Neuronal stem cell (in vitro differentiated cells): ENCODE data around the gene NMRK1. TPM values are rescaled to one million over a fixed set of nuclear protein-coding genes. Genes with fewer than 3 reads are reported as not detected.

Experiments used
- DNase-seq: peaks from one replicate; pipeline ENCODE4 v3.0.0-alpha.2; 2013; ENCODE audit warnings: low spot score
- H2AFZ ChIP-seq: one replicate; pipeline ENCODE4 v1.6.1; 2013; ENCODE audit warnings: mild to moderate bottlenecking, low read length, inconsistent platforms
- H2AK5ac ChIP-seq: 2 replicates; pipeline ENCODE4 v1.6.1; 2013; ENCODE audit warnings: low read depth, mild to moderate bottlenecking, inconsistent platforms, low read length, moderate library complexity, mixed read lengths
- H2BK120ac ChIP-seq: 2 replicates; pipeline ENCODE4 v1.6.1; 2013; ENCODE audit warnings: low read depth, mild to moderate bottlenecking, inconsistent platforms, low read length, moderate library complexity, mixed read lengths
- H2BK12ac ChIP-seq: one replicate; pipeline ENCODE4 v1.6.1; 2013; ENCODE audit warnings: low read length, inconsistent platforms
- H2BK15ac ChIP-seq: 2 replicates; pipeline ENCODE4 v1.6.1; 2013; ENCODE audit warnings: mild to moderate bottlenecking, low read length, inconsistent platforms, mixed read lengths
- H2BK5ac ChIP-seq: one replicate; pipeline ENCODE4 v1.6.1; 2013; ENCODE audit warnings: inconsistent platforms, mild to moderate bottlenecking, low read length, moderate library complexity
- H3K14ac ChIP-seq: one replicate; pipeline ENCODE4 v1.6.1; 2013; ENCODE audit warnings: low read length, inconsistent platforms
- H3K18ac ChIP-seq: 2 replicates; pipeline ENCODE4 v1.6.1; 2013; ENCODE audit warnings: low read length, inconsistent platforms
- H3K23ac ChIP-seq: 2 replicates; pipeline ENCODE4 v1.6.1; 2013; ENCODE audit warnings: low read depth, mild to moderate bottlenecking, mixed read lengths, low read length, inconsistent platforms; ENCODE audit not compliant: poor library complexity
- H3K27ac ChIP-seq: replicated peaks from 3 replicates; pipeline ENCODE4 v1.5.1; 2013; ENCODE audit warnings: low read length, inconsistent platforms
- H3K27me3 ChIP-seq, 3 experiments: 2 replicates each; pipeline ENCODE4 v1.6.1; 2013; ENCODE audit warnings: low read length in 3 of 3, mild to moderate bottlenecking in 2 of 3, inconsistent platforms in 1 of 3, low read depth in 1 of 3, mixed read lengths in 1 of 3, moderate library complexity in 1 of 3; ENCODE audit not compliant: control insufficient read depth in 3 of 3, insufficient read depth in 3 of 3
- H3K36me3 ChIP-seq, 2 donors: replicated peaks in 1 of 2; 2 replicates each; pipeline ENCODE4 v1.6.1; 2013; ENCODE audit warnings: low read length in 2 of 2; ENCODE audit not compliant: control insufficient read depth in 2 of 2, insufficient read depth in 2 of 2
- H3K4ac ChIP-seq: 2 replicates; pipeline ENCODE4 v1.6.1; 2013; ENCODE audit warnings: inconsistent platforms, mild to moderate bottlenecking, low read length, moderate library complexity
- H3K4me1 ChIP-seq, 2 donors: 1 replicate in 1 of 2; 2 replicates in 1 of 2; pipeline ENCODE4 v1.6.1; 2013; ENCODE audit warnings: low read length in 2 of 2, low read depth in 1 of 2; ENCODE audit not compliant: control insufficient read depth in 2 of 2, insufficient read depth in 1 of 2
- H3K4me2 ChIP-seq: one replicate; pipeline ENCODE4 v1.6.1; 2013; ENCODE audit warnings: mild to moderate bottlenecking, low read length, inconsistent platforms; ENCODE audit not compliant: insufficient read depth, poor library complexity, severe bottlenecking
- H3K4me3 ChIP-seq, 2 donors: 2 replicates each; pipeline ENCODE4 v1.5.1; 2013; ENCODE audit warnings: low read length in 2 of 2, mild to moderate bottlenecking in 2 of 2, inconsistent platforms in 1 of 2, moderate library complexity in 1 of 2
- H3K79me1 ChIP-seq: one replicate; pipeline ENCODE4 v1.6.1; 2013; ENCODE audit warnings: low read depth, mild to moderate bottlenecking, inconsistent platforms, low read length, moderate library complexity
- H3K9ac ChIP-seq: one replicate; pipeline ENCODE4 v1.6.1; 2013; ENCODE audit warnings: mild to moderate bottlenecking, low read depth, low read length, inconsistent platforms; ENCODE audit not compliant: poor library complexity
- H3K9me3 ChIP-seq, 2 donors: replicated peaks in 1 of 2; 2 replicates each; pipeline versions ENCODE3 to v1.6.1; 2013; ENCODE audit warnings: low read length in 2 of 2, mild to moderate bottlenecking in 2 of 2, inconsistent platforms in 1 of 2, low read depth in 1 of 2, mixed read lengths in 1 of 2, moderate library complexity in 1 of 2; ENCODE audit not compliant: control insufficient read depth in 2 of 2, insufficient read depth in 1 of 2
- H4K8ac ChIP-seq: one replicate; pipeline ENCODE4 v1.6.1; 2013; ENCODE audit warnings: low read depth, mild to moderate bottlenecking, inconsistent platforms, low read length, moderate library complexity
- H4K91ac ChIP-seq: one replicate; pipeline ENCODE4 v1.6.1; 2013; ENCODE audit warnings: low read length, low read depth, mild to moderate bottlenecking, inconsistent platforms; ENCODE audit not compliant: poor library complexity
- WGBS, 2 donors: extraction: QIAGEN DNeasy Blood & Tissue Kit; methylation state at CpG; one replicate each; pipeline ENCODE4 v1.1.7; 2013; ENCODE audit warnings: missing lambda C conversion rate in 2 of 2, mixed read lengths in 1 of 2; ENCODE audit not compliant: insufficient read length in 2 of 2, insufficient replicate concordance in 1 of 2; ENCODE audit errors: extremely low coverage in 2 of 2; 5-methylcytosine and 5-hydroxymethylcytosine counted together
- small RNA-seq: library from polyadenylated mRNA; stranded (forward); fragments of <200 nt; extraction: miRNeasy Mini kit (QIAGEN cat#:217004); gene quantifications from one replicate; pipeline ENCODE3, GENCODE V24; 2013; ENCODE audit not compliant: insufficient read depth

The NMRK1 gene

GRCh38 chr9:75017378-75017777 lies 70.6 kb downstream of the NMRK1 start:
- Histone ChIP-seq H2BK15ac (no peak overlapping the region), H3K23ac (no peak overlapping the region), H2AK5ac (no peak overlapping the region), H2BK120ac (no peak overlapping the region), H3K36me3 (peaks cover 0 to 14% of the 10 kb centered on the region in 2 donors), H3K4ac (no peak overlapping the region), H4K8ac (no peak overlapping the region), H2AFZ (no peak overlapping the region), H3K4me1 (no peaks in the 10 kb centered on the region), H4K91ac (no peak overlapping the region), H3K14ac (no peak overlapping the region), H3K18ac (no peak overlapping the region), H3K27ac (no peak overlapping the region), H2BK12ac (no peak overlapping the region), H3K9me3 (no peaks in the 10 kb centered on the region), H3K79me1 (no peaks in the 10 kb centered on the region), H3K27me3 (no peaks in the 10 kb centered on the region), H3K9ac (no peak overlapping the region), H3K4me3 (no peak overlapping the region), H2BK5ac (no peak overlapping the region), H3K4me2 (no peak overlapping the region)
- no peak for DNase-seq
- WGBS, 2 donors = no CpG with 5 or more reads among the region's 3 CpGs

DNA sequence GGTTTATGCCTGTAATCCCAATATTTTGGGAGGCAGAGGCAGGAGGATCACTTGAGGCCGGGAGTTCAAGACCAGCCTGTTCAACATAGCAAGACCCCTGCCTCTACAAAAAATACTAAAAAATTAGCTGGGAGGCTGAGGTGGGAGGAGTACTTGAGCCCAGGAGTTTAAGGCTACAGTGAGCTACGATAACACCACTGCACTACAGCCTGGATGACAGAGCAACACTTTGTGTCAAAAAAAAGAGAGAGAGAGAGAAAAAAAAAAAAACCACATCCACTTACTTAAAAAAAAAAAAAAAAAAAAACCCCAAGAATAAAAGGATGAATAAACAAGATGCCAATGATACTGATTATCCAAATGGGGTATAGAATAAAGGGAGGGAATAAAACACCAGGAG lies 74.2 kb downstream of the NMRK1 start:
- Histone ChIP-seq H3K14ac (no peak overlapping the region), H3K23ac (no peak overlapping the region), H3K9me3 (no peaks in the 10 kb centered on the region), H3K18ac (no peak overlapping the region), H3K4me1 (no peaks in the 10 kb centered on the region), H4K8ac (no peak overlapping the region), H2BK15ac (no peak overlapping the region), H3K4me3 (no peak overlapping the region), H3K27ac (no peak overlapping the region), H3K79me1 (no peaks in the 10 kb centered on the region), H3K36me3 (peaks cover 2 to 21% of the 10 kb centered on the region in 2 donors), H3K9ac (no peak overlapping the region), H4K91ac (no peak overlapping the region), H2BK120ac (no peak overlapping the region), H3K4me2 (no peak overlapping the region), H2BK5ac (no peak overlapping the region), H2AK5ac (no peak overlapping the region), H3K27me3 (no peaks in the 10 kb centered on the region), H3K4ac (no peak overlapping the region), H2BK12ac (no peak overlapping the region), H2AFZ (no peak overlapping the region)
- WGBS, 2 donors = no CpG with 5 or more reads among the region's 2 CpGs
- no peak for DNase-seq

Small RNA genes within 50 kb of the gene (small RNA-seq; reads per million reads assigned to genes)
- not detected for gene RF02271
